ENCODE measurements around the gene DLAT. TPM values are rescaled to one million over a fixed set of nuclear protein-coding genes. Genes with fewer than 3 reads are reported as not detected.

DLAT gene
- 19.4 TPM for total RNA-seq

GRCh38 chr11:112024773-112025678 lies at the start of gene DLAT:
Gene DLAT (plus strand): TSS chr11:112025408. CDS start chr11:112025473, 65 bp downstream.
- intact Hi-C loops (cut with DNase I) = no loop called here

GRCh38 chr11:111976119-111976766 lies 49.0 kb upstream of the DLAT start:
- Histone ChIP-seq H3K36me3 (peaks cover 0 to 6% of the 10 kb centered on the region in 2 donors), H3K9me3 (no peaks in the 10 kb centered on the region), H3K27ac (peak overlapping the region; percentile 96), H3K4me3 (peak overlapping the region; percentile 65 to 73), H3K27me3 (no peaks in the 10 kb centered on the region), H3K4me1 (peaks cover 42% of the 10 kb centered on the region)
- intact Hi-C loops (cut with DNase I) = loop anchor here (5.0 to 10.0 kb wide), 2 partner anchors 39 to 101 kb away; partner anchors contain the start of genes ALG9, CFAP68, DIXDC1 and FDXACB1
- TF ChIP-seq POLR2AphosphoS5 (IDR thresholded peaks at IDR 0.05; ENCODE audit: insufficient read depth in 1 of 2, low read depth in 1 of 2) = no peak
- TF ChIP-seq POLR2A (IDR thresholded peaks at IDR 0.05) = no peak
- TF ChIP-seq CTCF (IDR thresholded peaks at IDR 0.05) = no peak
- no peak for DNase-seq (ENCODE audit: extremely low spot score in 2 of 2)

More at GRCh38 chr11:112024773-112025678, at the start of gene DLAT:
- H3K9me3 ChIP-seq = no peaks in the 10 kb centered on the region
- peaks cover 16% of the 10 kb centered on the region for H3K4me1 ChIP-seq
- no peak for TF ChIP-seq POLR2A (IDR thresholded peaks at IDR 0.05)
- peak; percentile 7 to 88 for TF ChIP-seq POLR2AphosphoS5 (IDR thresholded peaks at IDR 0.05; ENCODE audit: insufficient read depth in 1 of 2, low read depth in 1 of 2)
- H3K36me3 ChIP-seq = peaks cover 0 to 25% of the 10 kb centered on the region in 2 donors
- H3K4me3 ChIP-seq = peak within 1 kb of the TSS; percentile 64 to 80
- H3K27ac ChIP-seq = peak within 1 kb of the TSS; percentile 87
- H3K27me3 ChIP-seq = no peaks in the 10 kb centered on the region
- no peak for DNase-seq (ENCODE audit: extremely low spot score in 2 of 2)

GRCh38 chr11:111976767-111977145 lies 48.5 kb upstream of the DLAT start:
- no peaks in the 10 kb centered on the region for H3K9me3 ChIP-seq
- intact Hi-C loops (cut with DNase I) = loop anchor here (5.0 to 10.0 kb wide), 2 partner anchors 39 to 102 kb away; partner anchors contain the start of genes ALG9, CFAP68, DIXDC1 and FDXACB1
- H3K4me1 ChIP-seq = peaks cover 42% of the 10 kb centered on the region
- TF ChIP-seq POLR2AphosphoS5 (IDR thresholded peaks at IDR 0.05; ENCODE audit: insufficient read depth in 1 of 2, low read depth in 1 of 2) (peak in 1 of 2 donors; percentile 64), POLR2A (IDR thresholded peaks at IDR 0.05) (no peak), CTCF (IDR thresholded peaks at IDR 0.05) (no peak)
- peak overlapping the region; percentile 65 to 73 for H3K4me3 ChIP-seq
- H3K27me3 ChIP-seq = no peaks in the 10 kb centered on the region
- H3K27ac ChIP-seq = peak overlapping the region; percentile 96
- H3K36me3 ChIP-seq = peaks cover 0 to 8% of the 10 kb centered on the region in 2 donors
- DNase-seq (ENCODE audit: extremely low spot score in 2 of 2) = no peak

- H3K4me3 ChIP-seq = peak overlapping the region; percentile 65 to 73
- peaks cover 44% of the 10 kb centered on the region for H3K4me1 ChIP-seq
- intact Hi-C loops (cut with DNase I) = loop anchor here (5.0 to 10.0 kb wide), 2 partner anchors 40 to 103 kb away; partner anchors contain the start of genes ALG9, CFAP68, DIXDC1 and FDXACB1
These were observed 47.8 kb upstream of the DLAT start for GRCh38 chr11:111977146-111978027.

More at GRCh38 chr11:111977146-111978027, 47.8 kb upstream of the DLAT start:
- peaks cover 0 to 8% of the 10 kb centered on the region in 2 donors for H3K36me3 ChIP-seq
- TF ChIP-seq CTCF (IDR thresholded peaks at IDR 0.05) (no peak), POLR2A (IDR thresholded peaks at IDR 0.05) (no peak), POLR2AphosphoS5 (IDR thresholded peaks at IDR 0.05; ENCODE audit: insufficient read depth in 1 of 2, low read depth in 1 of 2) (peak in 1 of 2 donors; percentile 72)
- no peak for DNase-seq (ENCODE audit: extremely low spot score in 2 of 2)
- no peaks in the 10 kb centered on the region for H3K27me3 ChIP-seq
- no peaks in the 10 kb centered on the region for H3K9me3 ChIP-seq
- peak overlapping the region; percentile 96 for H3K27ac ChIP-seq

All from vagina (tissue), 2 donors.